GM13976 (cell line): ENCODE measurements around the gene LRRN1.

Experiments used
- DNase-seq: peaks from one replicate; pipeline ENCODE4 v3.0.0; 2012; ENCODE audit warnings: low spot score
- CTCF ChIP-seq: IDR thresholded peaks from 2 replicates; pipeline ENCODE4 v1.5.1; 2012; ENCODE audit warnings: borderline replicate concordance, mild to moderate bottlenecking; ENCODE audit not compliant: insufficient read depth; ENCODE audit errors: extremely low read depth, missing control alignments, control extremely low read depth
- in situ Hi-C: fragments of 300-500 bp; cut with MboI; formaldehyde crosslinking; loops from one replicate; pipeline ENCODE4 v1.12.0; 2022; ENCODE audit warnings: low sequenced_read_pairs, mixed read lengths, inconsistent platforms; ENCODE audit not compliant: unreplicated experiment

LRRN1 gene

GRCh38 chr3:3842356-3842755 lies 43.1 kb downstream of the LRRN1 start:
- no peak for DNase-seq
- in situ Hi-C loops = no loop called here
- TF ChIP-seq CTCF = no peak

- no peak for DNase-seq
- no peak for TF ChIP-seq CTCF
- in situ Hi-C loops = no loop called here
Measured at GRCh38 chr3:3847994-3848922, 49.0 kb downstream of the LRRN1 start.

GRCh38 chr3:3848923-3849275 lies 49.7 kb downstream of the LRRN1 start:
- no peak for TF ChIP-seq CTCF
- no peak for DNase-seq
- in situ Hi-C loops = no loop called here

GRCh38 chr3:3851621-3852323 lies 52.5 kb downstream of the LRRN1 start:
- DNase-seq = peak; percentile 22
- in situ Hi-C loops = no loop called here
- no peak for TF ChIP-seq CTCF

- TF ChIP-seq CTCF = no peak
- in situ Hi-C loops = no loop called here
- DNase-seq = no peak
Measured at GRCh38 chr3:3853544-3853943, 54.3 kb downstream of the LRRN1 start.

- in situ Hi-C loops = no loop called here
Measured at GRCh38 chr3:3855056-3855455, 55.8 kb downstream of the LRRN1 start.

More at GRCh38 chr3:3855056-3855455, 55.8 kb downstream of the LRRN1 start:
- TF ChIP-seq CTCF = no peak
- no peak for DNase-seq
